A204.1 (cell line): ENCODE results near the gene SDK1.

Experiments
- FAIRE-seq: peaks from 2 replicates; lab custom pipeline; 2012; peaks lifted over from hg19 to GRCh38; lab: Jason Lieb, UNC

The SDK1 gene

GRCh38 chr7:4162884-4163564 is 862.0 kb downstream of the SDK1 start:
- no peak for FAIRE-seq

DNA sequence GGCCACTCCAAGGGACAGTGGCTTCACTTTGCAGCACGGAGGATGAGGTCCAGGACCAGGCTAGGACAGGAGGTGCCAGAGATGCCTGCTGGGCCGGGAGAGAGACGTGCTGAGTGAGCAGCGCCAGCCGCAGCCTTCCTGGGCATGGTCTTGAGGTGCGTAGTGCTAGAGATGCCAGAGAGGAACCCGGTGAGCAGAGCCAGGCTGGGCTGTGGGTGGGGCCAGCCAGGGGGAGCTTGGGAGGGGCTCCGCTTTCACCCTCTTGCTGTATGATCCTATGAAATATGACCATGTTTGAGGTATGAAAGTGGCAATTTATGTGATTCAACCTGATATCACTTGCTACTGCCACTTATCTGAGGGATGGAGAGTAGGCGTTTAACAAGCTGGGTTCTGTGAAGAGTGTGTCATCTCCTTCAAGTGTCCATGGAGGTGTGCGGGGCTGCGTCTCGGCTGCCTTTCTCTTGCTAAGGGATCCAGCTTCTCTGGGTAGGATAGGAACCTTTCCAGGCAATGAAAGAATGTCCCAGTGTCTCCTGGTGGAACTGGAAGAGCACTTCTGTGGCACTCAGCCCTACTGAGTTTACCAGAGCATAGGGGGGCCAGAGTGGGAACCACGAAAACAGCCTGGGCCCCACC is 862.6 kb downstream of the SDK1 start:
- FAIRE-seq: no peak

DNA sequence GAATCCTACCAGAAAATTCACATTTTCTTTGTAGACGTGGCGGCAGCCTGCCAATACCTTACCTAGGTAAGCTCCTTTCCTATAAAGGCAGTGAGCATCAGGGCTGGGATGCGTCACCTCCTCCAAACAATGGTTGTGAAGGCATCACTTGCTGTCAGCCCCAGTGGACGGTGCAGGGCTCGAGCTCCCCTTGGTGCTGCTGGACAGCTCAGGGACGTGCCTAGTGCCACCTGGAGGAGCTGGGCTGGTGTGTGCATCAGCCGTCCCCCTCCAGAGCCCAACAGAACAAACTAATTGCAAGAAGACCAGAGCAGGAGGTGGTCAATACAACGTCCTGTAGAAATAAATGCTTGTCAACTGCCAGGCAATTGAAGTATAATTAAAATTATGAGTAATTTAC is 863.5 kb downstream of the SDK1 start:
- FAIRE-seq: no peak

DNA sequence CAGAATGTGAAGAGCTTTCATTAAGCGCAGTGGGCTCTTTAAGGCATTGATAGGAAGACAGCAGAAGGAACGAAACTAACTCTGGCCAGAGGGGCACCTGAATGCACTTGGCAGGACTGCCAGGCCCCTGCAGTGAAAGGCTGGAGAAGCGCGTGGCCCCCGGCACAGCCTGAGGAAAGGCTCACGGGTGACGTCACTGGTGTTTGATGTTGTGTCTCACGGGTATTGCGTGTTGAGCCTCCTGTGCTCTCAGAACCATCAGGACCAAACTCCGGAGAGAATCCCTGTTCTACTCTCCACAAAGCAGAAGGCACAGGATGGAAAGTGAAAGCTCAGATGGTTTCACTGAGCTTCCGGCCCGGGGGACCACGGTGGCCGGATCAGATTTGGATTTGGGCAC is 865.3 kb downstream of the SDK1 start:
- no peak for FAIRE-seq

DNA sequence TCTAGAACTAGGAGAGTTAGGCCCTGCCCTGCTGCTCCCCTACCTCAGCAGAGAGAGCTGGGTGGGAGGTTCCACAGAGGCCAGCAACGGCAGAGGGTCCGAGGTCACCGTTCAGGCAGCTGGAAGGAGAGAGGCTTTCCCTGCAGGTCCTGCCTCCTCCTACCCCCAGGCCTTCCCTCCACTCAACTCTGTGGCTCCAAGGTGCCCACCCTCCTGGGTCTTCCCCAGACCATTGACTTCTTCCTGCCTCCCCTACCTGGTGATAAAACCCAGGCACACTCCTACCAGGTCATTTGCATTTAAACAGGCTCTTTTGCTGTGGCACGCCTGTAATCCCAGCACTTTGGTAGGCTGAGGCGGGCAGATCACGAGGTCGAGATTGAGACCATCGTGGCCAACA is 865.8 kb downstream of the SDK1 start:
- FAIRE-seq: no peak

- no peak for FAIRE-seq
These were observed 866.4 kb downstream of the SDK1 start for GRCh38 chr7:4167385-4167910.

GRCh38 chr7:4168041-4168440 is 867.0 kb downstream of the SDK1 start:
- no peak for FAIRE-seq

DNA sequence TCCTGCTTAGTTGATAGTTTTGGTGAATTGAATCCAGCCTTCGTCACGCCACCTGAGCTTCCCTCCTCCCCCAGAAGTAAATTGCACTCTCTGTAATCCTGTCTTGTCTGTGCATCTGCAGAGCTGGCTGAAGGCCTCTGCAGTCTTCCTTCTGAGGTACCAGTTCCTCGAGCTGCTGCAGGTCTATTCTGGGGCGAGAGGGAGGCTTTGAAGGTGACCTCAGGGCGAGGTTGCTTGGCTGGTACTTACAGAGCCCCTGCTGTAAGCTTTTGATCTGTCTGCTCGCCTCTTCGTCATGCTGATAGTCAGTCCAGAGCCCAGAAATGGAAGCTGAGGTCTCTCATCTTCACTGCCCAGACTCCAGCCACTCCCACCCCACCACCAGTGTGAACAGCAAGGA is 867.5 kb downstream of the SDK1 start:
- FAIRE-seq: no peak

GRCh38 chr7:4169455-4169854 is 868.4 kb downstream of the SDK1 start:
- FAIRE-seq: no peak

DNA sequence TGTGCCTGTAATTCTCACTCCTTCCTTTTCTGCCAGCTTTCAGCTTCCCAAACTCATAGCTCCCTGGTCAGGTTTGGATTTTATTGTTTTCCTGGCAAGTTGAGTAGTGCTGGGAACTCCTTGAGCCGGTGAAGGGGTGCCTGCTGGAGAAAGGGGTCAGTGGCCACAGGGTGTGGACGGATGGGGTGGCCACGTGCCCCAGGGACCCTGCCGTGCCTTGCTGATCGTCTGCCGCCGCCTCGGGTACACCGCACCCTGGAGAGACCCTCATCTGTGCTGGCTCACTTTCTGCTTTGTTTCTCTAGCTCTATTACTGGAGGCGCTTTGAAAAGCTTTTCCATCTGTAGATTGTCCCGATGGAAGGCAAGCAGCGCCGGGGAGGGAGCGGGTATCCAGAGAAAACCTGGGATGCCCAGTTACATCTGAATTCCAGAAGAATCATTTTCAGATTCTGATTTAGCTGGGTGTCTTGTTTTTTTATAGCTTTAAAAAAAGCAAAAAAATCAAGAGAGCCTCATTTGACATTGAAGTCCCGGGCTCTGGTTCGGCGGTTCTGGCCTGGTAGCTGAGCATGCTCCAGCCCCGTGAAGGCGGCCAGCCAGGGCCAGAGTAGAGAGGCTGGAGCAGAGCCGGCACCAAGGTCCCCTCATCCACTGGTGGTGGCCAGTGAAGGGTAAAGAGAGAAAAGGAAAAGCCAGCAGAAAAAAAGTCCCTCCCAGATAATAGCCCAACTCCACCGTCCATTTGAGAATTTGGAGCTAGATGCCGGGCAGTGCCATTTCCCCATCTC is 870.1 kb downstream of the SDK1 start:
- FAIRE-seq: no peak

GRCh38 chr7:4172883-4173282 is 871.8 kb downstream of the SDK1 start:
- FAIRE-seq: no peak

- no peak for FAIRE-seq
These were observed 872.6 kb downstream of the SDK1 start for GRCh38 chr7:4173615-4174014.

DNA sequence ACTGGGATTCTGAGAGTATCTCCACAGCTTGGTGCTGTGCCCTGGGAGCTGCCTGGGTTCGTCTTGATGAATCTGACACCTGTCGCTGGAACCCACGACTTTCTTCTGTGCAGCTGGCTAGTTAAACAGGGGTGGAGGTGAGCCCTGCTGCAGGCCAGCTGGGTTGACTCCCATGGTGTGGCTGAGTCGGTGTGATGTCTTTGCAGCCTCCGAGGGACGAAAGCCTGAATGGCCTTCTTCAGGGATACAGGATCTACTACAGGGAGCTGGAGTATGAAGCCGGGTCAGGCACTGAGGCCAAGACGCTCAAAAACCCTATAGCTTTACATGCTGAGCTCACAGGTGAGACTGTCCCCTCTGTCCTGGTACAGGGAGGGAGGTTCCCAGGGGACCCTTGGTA is 873.0 kb downstream of the SDK1 start:
- no peak for FAIRE-seq

GRCh38 chr7:4174451-4174850 is 873.4 kb downstream of the SDK1 start:
- FAIRE-seq: no peak

- FAIRE-seq: no peak
These were observed 873.8 kb downstream of the SDK1 start for GRCh38 chr7:4174884-4175283.

- FAIRE-seq: no peak
These were observed 874.4 kb downstream of the SDK1 start for GRCh38 chr7:4175346-4175973.

DNA sequence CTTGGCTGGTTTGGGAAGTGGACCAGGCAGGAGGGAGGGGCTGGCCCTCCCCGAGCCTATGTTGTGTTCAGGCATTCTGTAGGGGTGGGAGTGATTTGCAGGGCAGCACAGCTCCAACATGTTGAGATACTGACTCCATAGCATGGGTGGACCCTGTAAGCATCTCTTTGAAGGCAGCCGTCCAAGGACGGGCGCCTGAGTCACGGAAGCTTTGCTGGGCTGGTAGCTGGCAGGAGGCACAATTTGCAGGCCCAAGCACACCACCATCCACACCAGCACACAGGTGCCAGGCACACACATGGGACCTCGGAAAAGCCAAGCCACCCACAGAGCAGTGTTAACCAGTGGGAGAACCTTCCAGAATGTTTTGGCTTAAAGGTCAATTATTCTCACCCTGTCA is 875.9 kb downstream of the SDK1 start:
- no peak for FAIRE-seq

GRCh38 chr7:4178416-4178815 is 877.4 kb downstream of the SDK1 start:
- FAIRE-seq: no peak

- no peak for FAIRE-seq
These were observed 878.0 kb downstream of the SDK1 start for GRCh38 chr7:4178916-4179687.

DNA sequence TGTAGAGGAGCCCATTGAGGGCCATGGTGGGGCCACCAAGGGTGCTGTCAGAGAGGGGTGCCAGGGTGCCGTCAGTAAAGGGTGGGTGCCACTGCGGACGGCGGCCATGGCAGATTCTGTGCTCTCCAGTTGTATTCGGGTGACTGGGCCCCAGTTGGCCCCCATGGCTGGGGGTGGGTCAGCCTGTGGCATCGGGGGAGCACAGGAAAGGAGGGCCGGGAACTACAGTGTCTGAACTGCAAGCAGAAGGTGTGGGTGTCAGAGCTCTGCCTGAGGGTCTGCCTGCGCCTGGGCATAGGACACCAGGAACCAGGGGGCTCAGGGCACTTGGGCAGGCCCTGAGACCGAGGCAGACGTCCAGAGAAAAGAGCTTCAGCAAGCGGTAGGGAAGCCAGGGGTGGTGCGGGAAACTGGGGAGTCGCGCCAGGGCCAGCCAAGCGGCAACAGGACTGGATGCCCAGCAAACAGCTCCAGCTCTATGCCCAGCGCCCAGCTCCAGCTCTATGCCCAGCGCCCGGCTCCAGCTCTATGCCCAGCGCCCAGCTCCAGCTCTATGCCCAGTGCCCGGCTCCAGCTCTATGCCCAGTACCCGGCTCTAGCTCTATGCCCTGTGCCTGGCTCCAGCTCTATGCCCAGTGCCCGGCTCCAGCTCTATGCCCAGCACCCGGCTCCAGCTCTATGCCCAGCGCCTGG is 878.8 kb downstream of the SDK1 start:
- no peak for FAIRE-seq

GRCh38 chr7:4181446-4181845 is 880.4 kb downstream of the SDK1 start:
- FAIRE-seq: no peak
